HG03103 (cell line): ENCODE data around the gene REXO1.
"Not testable (repeated sequence)": the region's sequence is repeated elsewhere in the genome, so short reads cannot be mapped to it uniquely, and the experiment has no call there.

Experiments used
- ATAC-seq: cut with Tn5 transposase; IDR thresholded peaks from one replicate; pipeline ENCODE4 v1.9.1; 2021; ENCODE audit warnings: low read depth; ENCODE audit not compliant: unreplicated experiment

The REXO1 gene

GRCh38 chr19:1848399-1849131 lies at the start of gene REXO1:
Gene REXO1 (minus strand): TSS chr19:1848483. CDS start chr19:1848358, 125 bp downstream.
- no peak for ATAC-seq

DNA sequence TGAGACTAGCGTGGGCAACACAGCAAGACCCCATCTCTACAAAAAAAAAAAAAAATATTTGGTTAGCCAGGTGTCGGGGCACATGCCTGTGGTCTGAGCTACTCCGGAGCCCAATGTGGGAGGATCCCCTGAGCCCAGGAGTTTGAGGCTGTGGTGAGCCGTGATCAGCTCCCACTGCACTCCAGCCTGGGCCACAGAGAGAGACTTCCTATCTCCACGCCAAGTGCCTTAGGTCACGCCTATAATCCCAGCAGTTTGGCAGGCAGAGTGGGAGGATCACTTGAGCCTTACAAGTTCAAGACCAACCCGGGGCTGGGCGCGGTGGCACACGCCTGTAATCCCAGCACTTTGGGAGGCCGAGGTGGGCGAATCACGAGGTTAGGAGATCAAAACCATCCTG lies 48.2 kb upstream of the REXO1 start:
- ATAC-seq: no peak

GRCh38 chr19:1893791-1894190 lies 45.5 kb upstream of the REXO1 start:
- no peak for ATAC-seq

- ATAC-seq: no peak
Measured at GRCh38 chr19:1889907-1890306, 41.6 kb upstream of the REXO1 start.

DNA sequence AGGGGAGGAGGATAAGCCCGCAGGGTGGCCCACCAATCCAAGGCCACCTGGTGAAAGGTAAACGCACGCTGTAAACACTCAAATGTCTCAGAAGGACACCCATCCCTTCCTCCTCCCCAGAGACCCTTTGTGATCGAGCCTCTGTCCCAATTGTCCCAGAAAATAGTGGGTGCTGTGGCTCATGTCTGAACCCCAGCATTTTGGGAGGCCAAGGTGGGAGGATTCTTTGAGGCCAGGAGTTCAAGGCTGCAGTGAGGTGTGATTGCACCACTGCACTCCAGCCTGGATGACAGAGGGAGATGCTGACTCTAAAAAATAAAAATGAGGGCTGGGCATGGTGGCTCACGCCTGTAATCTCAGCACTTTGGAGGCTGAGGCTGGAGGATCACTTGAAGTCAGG lies 40.1 kb upstream of the REXO1 start:
- no peak for ATAC-seq

- not testable (repeated sequence) for ATAC-seq
Measured at GRCh38 chr19:1886360-1886759, 38.1 kb upstream of the REXO1 start.

DNA sequence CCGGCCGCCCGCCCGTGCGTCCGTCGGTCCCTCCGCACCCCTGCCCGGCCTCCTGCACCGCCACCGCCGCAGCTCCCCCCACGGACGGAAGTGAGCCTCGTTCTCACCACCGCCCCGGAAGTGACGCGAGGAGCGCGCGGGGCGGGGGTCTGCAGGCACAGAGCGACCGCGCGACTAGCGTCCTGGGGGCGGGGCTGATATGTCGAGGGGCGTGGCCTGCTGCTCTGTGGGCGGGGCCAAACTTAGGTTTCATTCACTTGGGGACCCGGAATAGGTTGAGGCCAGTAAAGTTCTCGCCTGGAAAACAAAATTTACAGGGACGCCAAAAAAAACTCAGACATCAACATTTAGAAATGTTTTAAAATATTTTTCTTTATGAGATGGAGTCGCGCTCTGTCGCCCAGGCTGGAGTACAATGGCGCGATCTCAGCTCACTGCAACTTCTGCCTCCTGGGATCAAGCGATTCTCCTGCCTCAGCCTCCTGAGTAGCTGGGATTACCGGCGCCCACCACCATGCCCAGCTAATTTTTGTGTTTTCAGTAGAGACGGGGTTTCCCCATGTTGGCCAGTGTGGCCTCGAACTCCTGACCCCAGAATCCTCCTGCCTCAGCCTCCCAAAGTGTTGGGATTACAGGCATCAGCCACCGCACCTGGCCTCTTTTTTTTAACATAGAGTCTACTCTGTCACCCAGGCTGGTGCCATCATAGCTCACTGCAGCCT lies 37.3 kb upstream of the REXO1 start, which contains the start of gene ABHD17A:
Gene ABHD17A, minus strand, starts transcription at position 99 of the 722 bp plus-strand sequence. CDS start 3,930 bp downstream, outside the sequence.
- peak; percentile 64 for ATAC-seq

- peak; percentile 12 for ATAC-seq
Measured at GRCh38 chr19:1884719-1885334, 36.5 kb upstream of the REXO1 start.

DNA sequence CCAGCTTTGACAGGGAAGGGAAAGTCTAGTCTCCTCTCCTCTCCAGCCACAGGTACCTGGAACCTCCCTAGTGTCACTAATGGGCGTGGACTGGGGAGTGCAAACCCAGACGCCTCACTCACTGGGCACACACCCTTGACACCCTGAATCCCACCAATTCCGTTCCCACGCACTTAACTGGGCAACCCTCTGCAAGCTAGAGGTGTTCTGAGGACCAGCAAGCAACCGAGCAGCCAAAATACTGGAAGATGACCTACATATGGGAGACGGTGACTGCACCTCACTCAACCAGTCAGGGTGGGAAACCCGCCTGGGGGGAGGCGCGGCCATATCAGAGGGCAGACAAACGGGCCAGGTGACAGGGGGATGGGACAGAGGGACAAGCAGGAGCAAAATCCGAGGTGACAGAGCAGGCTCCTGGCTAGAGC lies 36.0 kb upstream of the REXO1 start:
- no peak for ATAC-seq

- no peak for ATAC-seq
Measured at GRCh38 chr19:1883784-1884183, 35.5 kb upstream of the REXO1 start.

DNA sequence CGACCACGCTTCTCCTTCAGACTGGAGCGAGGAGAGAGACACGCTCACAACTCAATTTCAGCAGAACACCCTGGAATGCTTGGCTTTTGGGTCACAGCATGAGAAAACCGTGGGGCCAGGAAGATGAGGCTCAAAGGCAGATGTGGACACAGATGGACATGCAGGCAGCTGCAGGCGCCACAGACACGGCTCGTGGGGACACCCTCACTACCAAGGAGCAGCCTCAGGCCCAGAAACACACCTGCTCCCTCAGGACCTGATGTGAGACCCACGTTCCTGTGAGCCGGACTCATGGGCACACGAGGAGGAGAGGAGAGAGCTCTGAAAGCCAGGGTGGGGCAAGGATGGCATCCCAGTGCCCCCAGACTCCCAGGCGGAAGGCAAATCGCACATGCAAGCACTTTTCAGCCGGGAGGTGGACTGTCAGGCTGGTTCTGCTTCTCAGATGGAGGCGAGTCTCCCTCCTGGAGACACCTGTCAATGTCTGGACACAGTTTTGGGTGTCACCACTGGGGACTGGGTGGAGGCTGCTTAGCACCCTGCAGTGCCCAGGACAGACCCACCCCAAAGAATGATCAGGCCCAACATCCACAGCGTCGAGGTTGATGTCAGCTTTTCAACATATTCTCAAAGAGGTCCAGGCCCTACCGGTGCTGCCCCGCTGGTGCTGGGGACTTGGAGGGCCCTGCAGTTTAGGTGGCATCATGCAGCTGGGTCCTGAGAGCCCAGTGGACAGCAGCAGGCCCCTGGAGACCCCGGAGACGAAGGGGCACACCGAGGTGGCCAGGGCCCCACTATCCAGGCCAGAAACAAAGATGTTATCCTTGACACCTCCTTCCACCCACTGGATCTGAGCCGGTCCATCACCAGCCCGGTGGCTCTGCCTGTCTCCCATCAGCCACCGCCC lies 34.8 kb upstream of the REXO1 start:
- no peak for ATAC-seq

GRCh38 chr19:1882089-1882785 lies 34.0 kb upstream of the REXO1 start:
- no peak for ATAC-seq

GRCh38 chr19:1881393-1882088 lies 33.3 kb upstream of the REXO1 start:
- not testable (repeated sequence) for ATAC-seq

GRCh38 chr19:1880611-1881392 lies 32.5 kb upstream of the REXO1 start:
- no peak for ATAC-seq

DNA sequence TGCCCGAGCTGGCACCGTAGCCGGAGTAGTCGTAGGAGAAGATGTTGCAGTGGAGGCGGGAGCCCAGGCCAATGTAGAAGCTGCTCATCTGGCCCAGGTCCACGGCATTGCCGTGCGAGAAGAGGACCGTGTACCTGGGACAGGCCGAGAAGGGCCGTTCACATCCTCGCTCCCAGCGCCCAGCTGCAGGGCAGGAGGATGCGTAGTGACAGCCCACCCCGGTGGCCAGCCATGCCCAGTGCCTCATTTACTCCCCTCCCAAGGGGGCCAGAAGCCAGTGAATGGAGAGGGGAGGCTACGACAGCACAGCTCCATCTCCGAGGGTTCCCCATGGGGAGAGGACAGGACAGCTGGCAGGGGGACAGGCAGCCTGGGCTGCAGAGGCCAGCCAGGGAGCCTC lies 31.7 kb upstream of the REXO1 start:
- not testable (repeated sequence) for ATAC-seq

DNA sequence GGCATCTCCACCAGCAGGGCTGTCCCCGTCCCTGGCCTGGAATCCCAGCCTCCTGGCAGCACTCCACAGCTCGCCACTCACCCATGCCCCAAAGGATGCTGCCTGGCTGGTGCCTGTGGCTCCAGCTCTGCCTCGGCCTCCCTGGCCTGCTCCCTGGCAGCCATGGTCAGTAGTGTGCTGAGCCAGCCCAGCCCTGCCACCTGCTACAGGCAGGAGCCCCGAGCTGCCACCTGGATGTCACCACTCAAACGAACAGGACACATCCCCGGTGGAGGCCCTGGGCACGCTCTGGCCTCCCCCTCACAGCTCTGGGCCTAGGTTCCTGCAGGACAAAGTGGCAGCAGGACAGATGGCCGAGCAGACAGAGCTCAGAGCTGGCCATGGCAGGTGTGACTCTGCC lies 30.3 kb upstream of the REXO1 start:
- ATAC-seq: not testable (repeated sequence)

DNA sequence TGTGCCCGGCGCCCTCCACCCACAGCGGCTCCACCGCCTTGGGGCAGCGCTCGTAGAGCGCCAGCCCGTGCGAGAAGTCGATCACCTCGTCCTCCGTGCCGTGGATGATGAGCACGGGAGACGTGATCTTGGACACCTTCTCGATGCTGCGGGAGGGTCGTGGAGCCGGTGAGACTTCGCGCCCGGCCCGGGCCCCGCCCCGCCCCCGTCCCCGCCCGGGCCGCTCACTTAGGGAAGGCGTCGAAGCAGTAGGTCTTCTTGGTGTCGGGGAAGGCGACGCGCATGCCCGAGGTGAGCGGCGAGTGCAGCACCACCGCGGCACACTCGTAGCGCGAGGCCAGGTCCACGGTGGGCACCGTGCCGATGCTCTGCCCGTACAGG lies 29.0 kb upstream of the REXO1 start:
- ATAC-seq: not testable (repeated sequence)

DNA sequence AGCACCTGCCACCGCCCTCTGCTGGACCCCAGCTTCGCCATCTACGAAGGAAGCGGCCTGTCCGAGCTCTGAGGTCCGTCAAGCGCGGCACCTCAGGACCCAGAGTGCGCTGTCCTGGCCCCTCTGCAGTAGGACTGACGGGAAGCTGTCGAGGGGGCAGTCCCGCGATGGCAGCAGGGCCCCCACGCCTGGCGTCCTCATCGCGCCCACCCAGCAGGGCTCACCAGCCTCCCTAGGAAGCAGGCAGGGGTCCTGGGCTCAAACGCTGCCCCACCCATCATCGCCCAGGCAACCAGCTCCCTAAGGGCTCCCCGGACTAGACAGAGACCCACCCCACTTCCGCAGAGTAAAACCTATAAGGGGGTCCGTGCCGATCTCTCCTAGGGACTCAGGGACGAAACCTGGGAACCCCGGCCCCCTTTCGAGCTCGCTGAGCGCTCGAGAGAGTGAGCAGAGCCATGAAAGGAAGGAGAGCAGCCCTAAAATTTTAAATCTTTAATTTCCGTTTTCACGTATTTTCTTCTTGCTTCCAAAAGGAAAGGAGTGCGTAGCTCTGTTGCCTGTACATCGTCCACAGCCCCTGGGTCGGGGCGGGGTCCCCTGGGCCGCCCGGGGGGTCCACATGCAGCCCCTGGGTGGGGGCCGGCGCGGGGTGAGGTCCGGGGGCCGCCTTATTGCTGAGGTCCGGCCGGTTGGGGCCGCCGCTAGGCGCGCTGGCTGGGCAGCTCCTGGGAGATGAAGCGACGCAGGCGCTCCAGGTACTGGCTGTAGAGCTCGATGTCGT lies 28.4 kb upstream of the REXO1 start:
- peak; percentile 20 for ATAC-seq
